Hematopoietic multipotent progenitor cell (in vitro differentiated cells): ENCODE measurements around the gene C12orf54. TPM values are rescaled to one million over a fixed set of nuclear protein-coding genes. Genes with fewer than 3 reads are reported as not detected.
A peak's percentile ranks its signal among the peaks of the same experiment; 100 is the strongest.
"Not testable (repeated sequence)": the region's sequence is repeated elsewhere in the genome, so short reads cannot be mapped to it uniquely, and the experiment has no call there.

Source experiments
- DNase-seq, 3 donors: peaks; one replicate each; pipeline ENCODE4 v3.0.0-alpha.2; 2011 to 2015; ENCODE audit warnings: low read depth in 2 of 3, low spot score in 2 of 3
- total RNA-seq: library from RNA; depleted of rRNA; stranded (reverse); fragments of >200 nt; gene quantifications from one replicate; pipeline ENCODE4 v1.2.3, GENCODE V29; 2012

C12orf54 gene
- 0.27 TPM for total RNA-seq

GRCh38 chr12:48482198-48482597, at the start of gene C12orf54:
Gene C12orf54, plus strand, starts transcription at chr12:48482498. Its CDS starts 799 bp downstream, at chr12:48483297.
- no peak for DNase-seq

- not testable (repeated sequence) for DNase-seq
Observed at GRCh38 chr12:48434016-48434415, 48.3 kb upstream of the C12orf54 start.

- DNase-seq: no peak
Observed at GRCh38 chr12:48441069-48441468, 41.2 kb upstream of the C12orf54 start.

GRCh38 chr12:48442179-48442847, 40.0 kb upstream of the C12orf54 start:
- DNase-seq: no peak

- DNase-seq: no peak
Observed at GRCh38 chr12:48445538-48445937, 36.8 kb upstream of the C12orf54 start.

- no peak for DNase-seq
Observed at GRCh38 chr12:48446161-48446776, 36.0 kb upstream of the C12orf54 start.

- DNase-seq: no peak
Observed at GRCh38 chr12:48447755-48448154, 34.5 kb upstream of the C12orf54 start.

GRCh38 chr12:48451372-48451771, 30.9 kb upstream of the C12orf54 start:
- DNase-seq: peak in 1 of 3 donors; percentile 14

- not testable (repeated sequence) for DNase-seq
Observed at GRCh38 chr12:48452961-48453360, 29.3 kb upstream of the C12orf54 start.

GRCh38 chr12:48454667-48455066, 27.6 kb upstream of the C12orf54 start:
- peak in 2 of 3 donors; percentile 10 to 43 for DNase-seq

- DNase-seq: no peak
Observed at GRCh38 chr12:48455116-48455515, 27.2 kb upstream of the C12orf54 start.

GRCh38 chr12:48459259-48459658, 23.0 kb upstream of the C12orf54 start:
- no peak for DNase-seq

GRCh38 chr12:48469027-48469426, 13.3 kb upstream of the C12orf54 start:
- DNase-seq: not testable (repeated sequence)

- no peak for DNase-seq
Observed at GRCh38 chr12:48472259-48472658, 10.0 kb upstream of the C12orf54 start, which contains the start of gene ANP32D. Gene ANP32D, plus strand, starts transcription at chr12:48472559. Its CDS starts 106 bp downstream, at chr12:48472665.

GRCh38 chr12:48473061-48473460, 9.2 kb upstream of the C12orf54 start:
- no peak for DNase-seq

- DNase-seq: not testable (repeated sequence)
Observed at GRCh38 chr12:48474497-48474896, 7.8 kb upstream of the C12orf54 start.

GRCh38 chr12:48482930-48483329, 632 bp downstream of the C12orf54 start:
- no peak for DNase-seq

GRCh38 chr12:48486261-48486660, 4.0 kb downstream of the C12orf54 start:
- DNase-seq: no peak

- DNase-seq: no peak
Observed at GRCh38 chr12:48486679-48487078, 4.4 kb downstream of the C12orf54 start.

GRCh38 chr12:48489012-48489411, 6.7 kb downstream of the C12orf54 start:
- DNase-seq: no peak

GRCh38 chr12:48489456-48489855, 7.2 kb downstream of the C12orf54 start:
- DNase-seq: not testable (repeated sequence)

GRCh38 chr12:48500281-48500680, 18.0 kb downstream of the C12orf54 start:
- DNase-seq: not testable (repeated sequence)
